SKM-1 (cell line): ENCODE results near the gene AIRE.

Source experiments
- DNase-seq: peaks from one replicate; lab custom pipeline; 2025; ENCODE audit not compliant: unreplicated experiment; lab: John Stamatoyannopoulos, UW

Gene AIRE

GRCh38 chr21:44303490-44303981 is 17.9 kb downstream of the AIRE start:
- DNase-seq, result no peak

- no peak for DNase-seq
These were observed 18.4 kb downstream of the AIRE start for GRCh38 chr21:44304011-44304616.

DNA sequence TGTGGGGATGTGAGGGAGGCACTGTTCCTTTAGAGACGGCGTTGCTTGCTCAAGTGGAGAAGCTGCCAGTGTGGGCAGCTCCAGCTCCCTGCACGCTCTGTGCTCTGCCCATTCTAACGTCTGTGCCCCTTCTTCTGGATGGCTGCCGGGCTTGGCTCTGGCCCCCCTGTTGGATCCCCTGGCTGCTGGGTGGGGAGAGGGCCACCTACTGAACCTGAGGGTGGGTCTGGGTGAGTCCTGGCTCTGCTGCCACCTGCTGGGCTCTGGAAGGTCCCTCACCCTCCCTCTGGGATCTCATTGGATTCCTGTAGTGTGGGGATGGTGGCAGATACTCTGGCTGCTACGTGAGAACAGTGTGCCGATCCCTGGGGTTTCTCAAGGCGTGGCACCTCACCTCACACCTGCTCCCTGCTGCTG is 19.2 kb downstream of the AIRE start:
- DNase-seq, result no peak

DNA sequence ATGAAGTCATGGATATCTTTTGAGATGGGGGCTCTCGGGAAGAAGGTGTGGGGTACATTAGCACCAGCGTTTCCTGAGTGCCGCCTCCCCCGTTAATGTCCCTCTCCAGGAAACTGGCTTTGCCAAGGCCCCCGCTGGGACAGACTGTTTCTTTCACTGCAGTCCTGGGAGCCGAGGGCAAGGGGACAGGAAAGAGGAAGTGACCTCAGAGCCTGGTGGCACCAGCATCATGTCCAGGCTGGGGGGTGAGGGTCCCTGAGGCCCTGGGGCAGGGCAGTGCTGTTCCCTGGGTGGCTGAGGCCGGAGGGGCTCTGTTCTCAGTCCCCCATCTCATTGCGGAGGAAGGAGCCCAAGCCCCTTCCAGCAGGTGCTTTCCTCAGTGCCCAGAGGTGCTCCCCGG is 20.0 kb downstream of the AIRE start:
- no peak for DNase-seq

GRCh38 chr21:44306936-44307704 is 21.4 kb downstream of the AIRE start:
- DNase-seq, result no peak

- no peak for DNase-seq
These were observed 25.2 kb downstream of the AIRE start for GRCh38 chr21:44310628-44311507.

DNA sequence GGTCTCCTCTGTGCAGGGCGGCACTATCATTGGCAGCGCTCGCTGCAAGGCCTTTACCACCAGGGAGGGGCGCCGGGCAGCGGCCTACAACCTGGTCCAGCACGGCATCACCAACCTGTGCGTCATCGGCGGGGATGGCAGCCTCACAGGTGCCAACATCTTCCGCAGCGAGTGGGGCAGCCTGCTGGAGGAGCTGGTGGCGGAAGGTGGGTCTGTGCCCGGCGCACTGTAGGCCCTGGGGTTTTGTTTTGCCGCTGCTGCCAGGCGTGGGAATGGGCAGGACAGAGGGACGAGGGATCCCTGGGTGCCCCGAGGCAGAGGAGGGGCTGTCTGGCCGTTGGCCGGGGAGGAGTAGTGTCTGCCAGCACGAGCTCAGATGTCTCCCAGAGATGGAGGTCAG is 26.4 kb downstream of the AIRE start:
- DNase-seq, result no peak

DNA sequence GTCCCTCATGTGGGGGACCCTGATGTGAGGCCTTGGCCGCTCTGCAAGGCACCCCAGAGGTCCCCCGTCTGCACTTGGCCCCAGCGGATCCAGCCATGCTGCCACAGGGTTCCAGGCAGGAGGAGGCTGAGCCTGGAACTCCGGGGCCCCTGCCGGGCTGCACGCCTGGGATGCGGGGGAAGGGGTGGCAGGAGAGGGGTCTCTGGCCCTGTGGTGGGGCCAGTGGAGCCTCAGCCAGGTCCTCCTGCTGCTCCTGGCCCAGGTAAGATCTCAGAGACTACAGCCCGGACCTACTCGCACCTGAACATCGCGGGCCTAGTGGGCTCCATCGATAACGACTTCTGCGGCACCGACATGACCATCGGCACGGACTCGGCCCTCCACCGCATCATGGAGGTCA is 27.0 kb downstream of the AIRE start:
- DNase-seq, result no peak

GRCh38 chr21:44313451-44313850 is 27.8 kb downstream of the AIRE start:
- no peak for DNase-seq

DNA sequence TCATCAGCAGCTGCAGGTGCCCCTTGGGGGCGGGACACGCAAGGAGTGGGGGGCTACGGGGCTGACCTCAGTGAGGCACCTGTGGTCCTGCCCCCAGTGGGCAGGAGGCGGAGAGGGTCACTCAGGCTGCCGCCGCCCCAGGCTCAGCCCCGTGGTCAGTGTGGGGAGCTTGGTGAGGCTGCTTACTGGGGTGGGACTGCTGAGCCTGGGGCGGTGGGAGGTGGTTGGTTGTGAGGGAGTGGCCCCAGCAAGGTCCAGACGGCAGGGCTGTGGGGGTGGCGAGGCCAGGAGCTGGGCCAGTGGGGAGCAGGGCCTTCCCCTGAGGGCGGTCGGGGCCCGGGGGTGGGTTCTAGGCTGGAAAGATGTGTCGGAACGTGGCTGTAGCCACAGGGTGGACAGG is 28.5 kb downstream of the AIRE start:
- no peak for DNase-seq

GRCh38 chr21:44314561-44314960 is 28.9 kb downstream of the AIRE start:
- DNase-seq, result no peak

- no peak for DNase-seq
These were observed 30.1 kb downstream of the AIRE start for GRCh38 chr21:44315691-44316203.

DNA sequence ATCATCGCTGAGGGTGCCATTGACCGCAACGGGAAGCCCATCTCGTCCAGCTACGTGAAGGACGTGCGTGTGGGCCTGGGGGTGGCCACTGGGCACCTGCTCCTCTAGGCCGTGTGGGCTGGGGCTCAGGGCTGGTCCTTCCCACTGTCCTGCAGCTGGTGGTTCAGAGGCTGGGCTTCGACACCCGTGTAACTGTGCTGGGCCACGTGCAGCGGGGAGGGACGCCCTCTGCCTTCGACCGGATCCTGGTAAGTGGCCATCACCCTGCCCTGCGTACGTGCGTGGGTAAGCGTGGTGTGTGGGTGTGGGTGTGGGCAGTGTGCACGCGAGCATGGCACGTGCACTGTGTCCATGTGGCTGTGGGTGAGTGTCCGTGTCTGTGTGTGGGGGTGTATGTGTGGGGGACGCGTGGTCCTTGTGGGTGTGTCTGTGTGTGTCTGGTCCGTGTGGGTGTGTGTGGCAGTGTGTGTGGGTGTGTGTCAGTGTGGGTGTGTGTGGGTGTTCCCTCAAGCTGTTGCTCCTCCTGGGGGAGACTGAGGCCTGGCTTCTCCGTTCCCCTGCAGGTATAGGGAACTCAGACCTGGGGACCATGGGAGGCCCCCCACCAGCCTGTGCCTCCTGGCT is 30.7 kb downstream of the AIRE start:
- no peak for DNase-seq

GRCh38 chr21:44317241-44317782 is 31.6 kb downstream of the AIRE start:
- DNase-seq, result no peak

DNA sequence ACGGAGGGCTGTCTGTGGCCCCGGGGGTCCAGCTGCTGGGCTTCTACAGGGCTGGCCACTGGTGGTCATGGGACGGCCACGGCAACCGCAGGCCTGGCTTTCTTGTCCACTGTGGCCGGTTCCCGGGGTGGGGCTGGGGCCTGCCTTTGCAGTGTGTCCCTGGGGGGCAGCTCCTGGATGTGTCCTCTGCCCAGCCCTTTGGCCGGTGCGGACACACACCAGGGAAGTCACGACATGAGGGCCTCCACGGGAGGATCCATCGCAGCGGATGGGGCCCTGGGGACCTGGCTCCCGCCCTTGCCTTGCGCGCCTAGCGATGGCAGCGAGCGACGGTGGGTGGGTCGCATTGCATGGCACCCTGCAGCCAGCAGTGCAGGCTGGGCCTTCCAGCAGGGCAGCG is 32.2 kb downstream of the AIRE start:
- no peak for DNase-seq

GRCh38 chr21:44318489-44319285 is 33.0 kb downstream of the AIRE start:
- DNase-seq, result no peak

DNA sequence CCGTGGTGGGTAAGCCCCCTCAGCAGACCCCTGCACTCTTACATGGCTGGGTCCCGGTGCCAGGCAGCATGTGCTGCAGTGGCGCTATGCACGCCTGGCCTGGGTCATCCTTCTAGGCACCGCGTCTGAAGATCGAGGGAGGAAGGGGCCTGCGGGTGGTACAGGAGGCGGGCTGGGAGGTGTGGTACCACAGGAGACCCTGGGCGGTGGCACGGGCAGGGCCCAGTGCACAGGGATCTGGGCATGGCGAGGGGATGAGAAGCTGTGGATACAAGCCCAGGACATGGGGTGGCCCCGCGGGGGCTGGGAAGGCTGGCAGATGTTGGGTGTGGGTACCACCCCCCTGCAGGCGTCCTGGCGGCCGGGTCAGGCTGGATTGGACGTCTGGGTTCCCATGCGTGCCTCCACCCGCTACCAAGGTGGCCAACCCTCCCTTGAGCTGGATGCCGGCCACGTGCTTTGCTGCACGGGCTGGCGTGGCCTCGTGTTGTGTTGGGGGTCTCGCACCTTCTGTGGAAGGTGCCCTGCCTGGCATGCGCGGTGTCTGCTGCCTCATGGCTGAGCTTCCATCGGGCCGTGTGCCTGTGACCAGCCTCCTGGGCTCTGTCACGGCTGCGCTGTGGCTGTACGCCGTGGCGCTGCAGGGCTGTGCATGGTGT is 33.9 kb downstream of the AIRE start:
- no peak for DNase-seq

GRCh38 chr21:44320847-44321246 is 35.2 kb downstream of the AIRE start:
- no peak for DNase-seq

DNA sequence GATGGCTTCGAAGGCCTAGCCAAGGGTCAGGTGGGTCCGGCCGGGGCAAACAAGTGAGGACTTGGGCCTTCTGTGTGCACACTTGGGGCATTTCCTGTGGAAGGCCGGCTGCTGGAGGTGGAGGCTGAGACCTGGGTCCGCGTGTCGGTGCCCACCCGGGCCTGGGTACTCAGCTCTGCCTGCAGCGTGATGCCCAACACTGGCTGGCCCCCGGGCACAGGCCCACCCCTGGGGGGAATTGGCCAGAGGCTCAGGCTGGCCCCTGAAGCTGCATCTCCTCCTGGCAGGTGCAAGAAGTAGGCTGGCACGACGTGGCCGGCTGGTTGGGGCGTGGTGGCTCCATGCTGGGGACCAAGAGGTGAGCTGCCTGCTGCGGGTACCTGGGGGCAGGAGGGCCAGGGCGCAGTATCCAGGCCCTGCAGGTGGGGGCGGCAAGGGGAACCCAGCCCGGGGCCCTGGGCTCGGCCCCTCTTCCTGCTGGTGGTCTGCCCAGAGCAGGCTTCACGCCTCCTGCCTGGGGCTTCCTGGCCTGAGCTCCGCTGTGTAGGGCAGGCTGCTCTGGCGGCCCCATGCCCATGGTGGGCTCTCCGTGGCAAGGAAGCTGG is 36.3 kb downstream of the AIRE start:
- no peak for DNase-seq
